Effector memory CD8-positive, alpha-beta T cell (primary cell): Measurements from ENCODE around the gene SRD5A1.

Experiments used
- ATAC-seq: fragments of 150-1000 bp; cut with Tn5 transposase; replicated peaks from 2 replicates; pipeline ENCODE4 v1.10.0; 2021; ENCODE audit warnings: mild to moderate bottlenecking, moderate library complexity
- DNase-seq, 3 experiments: peaks; one replicate each; pipeline ENCODE4 v3.0.0; 2021
- H3K27ac Mint-ChIP-seq, 2 donors: one replicate each; pipeline ENCODE4 v1.8.0; 2022; ENCODE audit warnings: mild to moderate bottlenecking in 2 of 2, mixed read lengths in 2 of 2, moderate library complexity in 2 of 2
- H3K27me3 Mint-ChIP-seq, 2 donors: one replicate each; pipeline ENCODE4 v1.8.0; 2022; ENCODE audit warnings: mixed read lengths in 2 of 2
- H3K36me3 Mint-ChIP-seq: one replicate; pipeline ENCODE4 v1.8.0; 2022; ENCODE audit warnings: mild to moderate bottlenecking, moderate library complexity, mixed read lengths; ENCODE audit not compliant: insufficient read depth
- H3K4me1 Mint-ChIP-seq, 2 donors: one replicate each; pipeline ENCODE4 v1.8.0; 2022; ENCODE audit warnings: low read depth in 2 of 2, mixed read lengths in 2 of 2
- H3K4me3 Mint-ChIP-seq, 2 donors: one replicate each; pipeline ENCODE4 v1.8.0; 2022; ENCODE audit warnings: mild to moderate bottlenecking in 2 of 2, mixed read lengths in 2 of 2, moderate library complexity in 2 of 2
- H3K9me3 Mint-ChIP-seq, 2 donors: one replicate each; pipeline ENCODE4 v1.8.0; 2022; ENCODE audit warnings: mixed read lengths in 2 of 2

The SRD5A1 gene

DNA sequence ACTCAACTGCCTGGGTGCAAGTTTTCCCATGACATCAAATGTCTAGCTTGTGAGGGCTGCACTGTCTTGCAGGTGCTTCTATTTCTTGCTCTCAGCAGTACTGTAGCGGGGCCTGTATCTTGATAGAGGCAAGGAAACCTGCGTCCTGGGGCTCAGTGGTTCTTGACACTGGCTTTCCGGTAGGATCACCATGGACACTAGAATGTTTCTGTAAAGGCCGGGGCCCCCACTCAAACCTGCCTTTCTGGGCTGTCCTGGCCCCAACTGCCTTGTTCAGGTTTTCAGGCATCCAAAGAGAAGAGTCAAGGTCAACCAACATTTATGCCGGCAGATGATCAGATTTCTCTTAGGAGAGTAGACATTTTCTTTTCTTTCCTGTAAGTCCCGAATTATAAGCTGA lies 53.3 kb downstream of the SRD5A1 start:
- peaks cover 3 to 5% of the 10 kb centered on the region in 2 donors for H3K4me1 Mint-ChIP-seq
- no peaks in the 10 kb centered on the region for H3K9me3 Mint-ChIP-seq
- no peak overlapping the region for H3K27ac Mint-ChIP-seq
- peaks cover 4% of the 10 kb centered on the region for H3K36me3 Mint-ChIP-seq
- DNase-seq, result no peak
- no peak for ATAC-seq
- peaks cover 48 to 68% of the 10 kb centered on the region in 2 donors for H3K27me3 Mint-ChIP-seq
- H3K4me3 Mint-ChIP-seq, result no peak overlapping the region

DNA sequence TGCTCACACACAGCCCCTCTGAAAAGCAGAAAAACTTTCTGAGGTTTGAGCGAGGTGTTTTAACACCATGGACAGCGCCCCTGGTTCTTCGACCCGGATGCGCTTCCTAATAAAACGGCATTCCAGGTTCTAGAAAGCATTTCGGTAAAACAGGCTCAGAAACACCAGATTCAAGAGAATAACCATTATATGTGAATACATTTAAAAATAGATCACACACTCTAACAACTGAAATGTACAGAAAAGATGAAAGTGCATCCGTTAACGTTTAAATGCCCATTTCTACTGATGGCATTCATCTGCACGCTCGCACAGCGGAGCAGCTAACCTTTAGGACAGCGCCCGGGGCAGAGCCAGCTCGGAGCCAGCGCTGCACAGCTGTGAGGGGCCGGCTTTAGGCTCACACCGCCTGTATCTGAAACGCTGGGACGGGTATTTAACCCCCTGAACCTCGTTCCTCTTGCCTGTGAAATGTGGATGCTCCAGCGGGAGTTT lies 53.7 kb downstream of the SRD5A1 start:
- Mint-ChIP-seq H3K36me3 (peaks cover 4% of the 10 kb centered on the region), H3K4me1 (peaks cover 3 to 5% of the 10 kb centered on the region in 2 donors), H3K9me3 (no peaks in the 10 kb centered on the region), H3K27ac (no peak overlapping the region), H3K4me3 (no peak overlapping the region), H3K27me3 (peaks cover 44 to 66% of the 10 kb centered on the region in 2 donors)
- ATAC-seq (peak; percentile 61), DNase-seq (no peak)

DNA sequence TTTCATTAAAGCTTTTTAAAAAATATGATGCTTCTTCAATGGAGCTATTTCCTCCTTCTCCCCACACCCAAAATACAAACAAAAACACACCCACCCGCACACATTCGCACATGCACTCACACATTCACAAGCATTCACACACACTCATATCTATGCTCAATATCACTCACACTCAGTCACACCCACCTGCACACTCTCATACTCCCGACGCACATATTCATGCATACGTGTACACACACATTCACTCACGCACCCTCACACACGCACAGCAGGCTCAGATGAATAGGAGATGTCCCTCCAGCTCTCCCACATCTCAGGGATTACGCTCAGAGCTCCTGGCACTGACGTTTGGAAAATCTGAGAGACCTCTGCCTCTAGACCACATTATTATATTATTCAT lies 54.3 kb downstream of the SRD5A1 start:
- Mint-ChIP-seq H3K4me3 (no peak overlapping the region), H3K9me3 (no peaks in the 10 kb centered on the region)

DNA sequence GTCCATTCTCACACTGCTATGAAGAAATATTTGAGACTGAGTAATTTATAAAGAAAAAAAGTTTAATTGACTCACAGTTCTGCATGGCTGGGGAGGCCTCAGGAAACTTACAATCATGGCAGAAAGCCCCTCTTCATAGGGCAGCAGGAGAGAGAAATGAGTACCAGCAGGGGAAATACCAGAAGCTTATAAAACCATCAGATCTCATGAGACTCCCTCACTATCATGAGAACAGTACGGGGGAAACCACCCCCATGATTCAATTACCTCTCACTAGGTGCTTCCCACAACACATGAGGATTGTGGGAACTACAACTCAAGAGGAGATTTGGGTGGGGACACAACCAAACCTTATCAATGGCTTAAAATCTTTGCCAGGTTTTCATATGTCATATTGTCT lies 59.7 kb downstream of the SRD5A1 start:
- no peak overlapping the region for H3K27ac Mint-ChIP-seq
- H3K27me3 Mint-ChIP-seq, result peaks cover 59 to 60% of the 10 kb centered on the region in 2 donors
- H3K9me3 Mint-ChIP-seq, result no peaks in the 10 kb centered on the region
- H3K4me3 Mint-ChIP-seq, result no peak overlapping the region
- no peaks in the 10 kb centered on the region for H3K4me1 Mint-ChIP-seq
- DNase-seq (no peak), ATAC-seq (peak; percentile 27)
- H3K36me3 Mint-ChIP-seq, result peaks cover 4% of the 10 kb centered on the region

More for the DNA sequence above, 54.3 kb downstream of the SRD5A1 start:
- peaks cover 4% of the 10 kb centered on the region for H3K36me3 Mint-ChIP-seq
- H3K4me1 Mint-ChIP-seq, result peaks cover 3 to 5% of the 10 kb centered on the region in 2 donors
- H3K27ac Mint-ChIP-seq, result no peak overlapping the region
- peaks cover 49 to 67% of the 10 kb centered on the region in 2 donors for H3K27me3 Mint-ChIP-seq
- no peak for ATAC-seq
- no peak for DNase-seq

DNA sequence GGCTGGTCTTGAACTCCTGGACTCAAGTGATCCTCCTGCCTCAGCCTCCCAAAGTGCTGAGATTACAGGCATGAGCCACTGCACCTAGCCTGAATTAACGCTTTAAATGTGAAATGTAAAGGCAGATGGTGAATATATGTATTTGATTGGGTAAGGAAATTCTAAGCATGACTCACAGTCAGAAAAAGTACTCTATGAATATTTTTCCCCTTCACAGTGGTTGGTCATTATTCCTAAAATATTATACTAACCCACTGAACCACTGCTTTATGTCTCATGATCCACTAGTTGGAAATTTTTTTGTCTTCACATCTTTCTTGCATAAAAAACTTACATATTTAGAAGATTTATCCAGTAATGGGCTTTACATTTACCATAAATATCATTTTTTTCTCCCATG lies 65.5 kb downstream of the SRD5A1 start:
- H3K36me3 Mint-ChIP-seq, result peaks cover 3% of the 10 kb centered on the region
- no peak overlapping the region for H3K27ac Mint-ChIP-seq
- DNase-seq (no peak), ATAC-seq (no peak)
- H3K9me3 Mint-ChIP-seq, result no peaks in the 10 kb centered on the region
- H3K4me1 Mint-ChIP-seq, result no peaks in the 10 kb centered on the region
- no peak overlapping the region for H3K4me3 Mint-ChIP-seq
- peaks cover 62 to 68% of the 10 kb centered on the region in 2 donors for H3K27me3 Mint-ChIP-seq

DNA sequence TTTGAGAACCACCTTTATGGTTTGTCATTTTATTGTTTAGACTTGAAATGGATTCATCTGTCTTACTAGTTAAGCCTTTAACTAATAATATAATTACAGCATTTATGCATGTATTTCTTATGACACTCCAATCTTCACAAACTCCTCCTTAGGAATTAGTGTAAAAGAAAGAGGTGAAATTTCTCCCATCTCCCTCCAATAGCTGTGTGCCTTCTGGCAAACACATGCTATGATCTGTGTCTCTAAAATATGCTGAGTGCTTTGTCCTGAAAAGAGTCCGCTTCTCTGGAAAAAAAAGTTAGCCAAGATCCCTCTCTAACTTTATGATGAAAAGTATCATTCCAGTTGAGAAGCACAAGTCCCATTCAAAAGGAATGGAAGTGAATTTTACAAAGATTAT lies 66.1 kb downstream of the SRD5A1 start:
- no peak for DNase-seq
- no peak overlapping the region for H3K4me3 Mint-ChIP-seq
- peaks cover 55 to 62% of the 10 kb centered on the region in 2 donors for H3K27me3 Mint-ChIP-seq
- H3K27ac Mint-ChIP-seq, result no peak overlapping the region
- H3K9me3 Mint-ChIP-seq, result no peaks in the 10 kb centered on the region
- H3K4me1 Mint-ChIP-seq, result no peaks in the 10 kb centered on the region
- H3K36me3 Mint-ChIP-seq, result peaks cover 3% of the 10 kb centered on the region
- no peak for ATAC-seq

DNA sequence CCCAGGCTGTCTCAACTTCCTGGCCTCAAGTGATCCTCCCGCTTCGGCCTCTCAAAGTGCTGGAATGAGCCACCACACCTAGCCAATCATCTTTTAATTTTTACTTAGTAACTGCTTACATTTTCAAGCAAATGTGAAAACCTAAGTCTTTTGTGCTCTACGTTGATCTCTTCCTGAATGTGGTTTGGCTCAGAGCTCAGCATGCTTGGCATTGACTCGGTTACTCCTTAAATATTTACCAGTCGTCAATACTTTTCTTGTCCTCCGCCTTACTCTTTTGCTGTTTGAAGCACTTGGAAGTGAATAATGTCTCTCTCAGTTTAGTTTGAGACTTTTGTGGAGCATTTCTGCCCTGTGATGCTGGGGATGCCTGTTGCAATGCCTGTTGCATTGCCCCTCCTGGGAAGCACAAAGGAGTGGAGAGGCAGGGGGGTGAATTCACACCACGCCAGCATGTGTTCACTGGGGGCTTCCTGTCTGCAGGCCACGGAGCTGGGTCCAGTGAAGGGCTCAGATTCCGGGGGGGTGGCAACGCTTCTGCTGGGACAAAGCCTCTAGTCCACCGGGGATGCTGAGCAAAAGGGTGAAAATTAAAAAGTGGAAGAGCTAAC lies 66.9 kb downstream of the SRD5A1 start:
- H3K27me3 Mint-ChIP-seq, result peaks cover 53 to 67% of the 10 kb centered on the region in 2 donors
- no peak overlapping the region for H3K4me3 Mint-ChIP-seq
- no peaks in the 10 kb centered on the region for H3K9me3 Mint-ChIP-seq

DNA sequence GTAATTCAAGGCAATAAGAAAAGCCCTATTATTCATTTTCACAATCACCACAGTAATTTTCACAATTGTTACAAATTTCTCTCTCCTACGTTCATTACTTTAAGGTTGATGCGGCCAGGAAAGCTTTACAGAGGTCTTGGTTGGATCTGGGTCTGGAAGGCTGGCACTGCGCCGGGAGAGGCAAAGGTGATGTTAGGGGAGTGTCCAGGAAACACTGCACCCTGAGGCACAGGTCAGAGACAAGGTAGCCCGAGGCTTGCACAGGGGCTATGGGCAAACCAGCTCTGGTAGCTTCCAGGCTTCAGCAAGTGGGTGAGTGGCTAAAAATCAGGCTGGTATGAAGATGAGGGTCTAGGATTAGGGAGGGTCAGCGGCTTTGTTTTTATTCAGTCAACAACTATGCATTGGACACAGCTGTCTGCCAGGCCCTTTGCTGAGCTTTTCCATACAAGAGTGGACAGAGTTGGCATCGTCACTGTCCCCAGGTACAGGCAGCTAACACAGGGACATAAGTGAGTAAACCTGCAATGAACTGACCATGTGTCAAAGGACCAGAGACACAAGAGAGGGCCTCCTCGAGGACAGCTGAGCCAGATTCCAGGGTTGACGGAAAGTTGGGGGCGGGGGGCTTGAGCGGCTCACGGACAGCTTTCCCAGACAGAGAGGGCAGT lies 67.6 kb downstream of the SRD5A1 start:
- DNase-seq (no peak), ATAC-seq (no peak)
- Mint-ChIP-seq H3K4me3 (no peak overlapping the region), H3K36me3 (peaks cover 3% of the 10 kb centered on the region), H3K9me3 (no peaks in the 10 kb centered on the region), H3K27ac (no peak overlapping the region), H3K4me1 (no peaks in the 10 kb centered on the region), H3K27me3 (peaks cover 49 to 69% of the 10 kb centered on the region in 2 donors)

More for the DNA sequence above, 66.9 kb downstream of the SRD5A1 start:
- no peaks in the 10 kb centered on the region for H3K4me1 Mint-ChIP-seq
- DNase-seq (no peak), ATAC-seq (no peak)
- H3K27ac Mint-ChIP-seq, result no peak overlapping the region
- peaks cover 3% of the 10 kb centered on the region for H3K36me3 Mint-ChIP-seq

DNA sequence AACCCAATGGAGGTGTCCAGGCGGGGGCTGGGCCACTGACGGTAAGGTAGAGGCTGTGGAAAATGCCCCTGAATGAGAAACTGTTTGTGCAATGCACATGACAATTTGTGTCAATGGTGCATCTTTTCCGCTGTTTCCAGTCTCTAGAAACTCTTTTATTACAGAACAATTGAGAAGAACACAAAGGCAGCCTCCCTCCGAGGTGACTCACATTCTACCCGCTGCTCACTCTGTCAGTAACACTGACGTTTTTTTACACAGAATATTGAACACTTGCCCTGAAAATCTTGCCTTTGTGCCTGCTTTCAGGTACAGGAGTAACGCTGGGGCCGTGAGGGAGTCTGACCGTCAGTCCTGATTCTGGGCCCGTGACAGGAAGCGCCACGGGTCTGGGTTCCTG lies 68.3 kb downstream of the SRD5A1 start:
- no peak for DNase-seq
- Mint-ChIP-seq H3K4me1 (no peaks in the 10 kb centered on the region), H3K27ac (no peak overlapping the region), H3K4me3 (no peak overlapping the region), H3K36me3 (peaks cover 3% of the 10 kb centered on the region), H3K9me3 (no peaks in the 10 kb centered on the region), H3K27me3 (peaks cover 42 to 66% of the 10 kb centered on the region in 2 donors)
- no peak for ATAC-seq

DNA sequence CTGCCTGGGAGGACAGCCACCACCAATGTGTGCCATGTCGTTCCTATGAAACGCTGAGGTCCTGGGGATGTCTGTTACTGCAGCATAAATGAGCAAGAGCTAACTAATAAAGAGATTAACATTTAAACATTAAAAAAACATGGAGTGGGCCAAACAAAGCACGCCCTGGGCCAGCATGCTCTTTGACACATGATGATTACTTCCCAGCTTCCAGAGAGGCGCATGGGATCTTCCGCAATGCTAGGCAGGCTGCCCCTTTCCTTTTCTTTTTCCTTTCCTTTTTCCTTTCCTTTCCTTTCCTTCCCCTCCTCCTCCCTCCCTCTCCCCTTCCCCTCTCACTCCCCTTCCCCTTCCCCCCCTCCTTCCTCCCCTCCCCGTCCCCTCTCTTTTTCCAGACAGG lies 69.4 kb downstream of the SRD5A1 start:
- no peak overlapping the region for H3K27ac Mint-ChIP-seq
- ATAC-seq (no peak), DNase-seq (no peak)
- no peaks in the 10 kb centered on the region for H3K4me1 Mint-ChIP-seq
- H3K4me3 Mint-ChIP-seq, result no peak overlapping the region
- peaks cover 3% of the 10 kb centered on the region for H3K36me3 Mint-ChIP-seq
- H3K9me3 Mint-ChIP-seq, result no peaks in the 10 kb centered on the region
- peaks cover 31 to 55% of the 10 kb centered on the region in 2 donors for H3K27me3 Mint-ChIP-seq

DNA sequence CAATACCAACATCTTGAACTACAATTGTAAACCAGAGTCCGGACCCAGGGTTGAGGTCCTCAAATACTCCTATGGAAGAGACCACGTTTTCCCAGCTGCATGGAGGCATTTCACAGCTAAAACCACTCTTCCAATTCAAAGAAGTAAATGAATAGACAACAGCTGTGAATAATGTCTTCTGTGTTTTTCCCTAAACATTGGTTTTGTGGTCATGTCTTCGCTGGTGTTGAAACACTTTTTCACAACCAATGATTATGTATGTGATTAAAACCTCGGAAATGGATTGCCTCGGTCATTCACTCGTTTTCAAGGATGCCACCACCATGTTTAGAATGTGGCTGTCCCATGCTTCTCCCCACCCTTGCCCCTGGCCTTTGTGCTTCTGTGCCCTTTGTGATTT lies 70.6 kb downstream of the SRD5A1 start:
- DNase-seq, result no peak
- ATAC-seq, result no peak
- Mint-ChIP-seq H3K36me3 (no peaks in the 10 kb centered on the region), H3K4me1 (no peaks in the 10 kb centered on the region), H3K4me3 (no peak overlapping the region), H3K27ac (no peak overlapping the region), H3K9me3 (no peaks in the 10 kb centered on the region), H3K27me3 (peaks cover 29 to 48% of the 10 kb centered on the region in 2 donors)

DNA sequence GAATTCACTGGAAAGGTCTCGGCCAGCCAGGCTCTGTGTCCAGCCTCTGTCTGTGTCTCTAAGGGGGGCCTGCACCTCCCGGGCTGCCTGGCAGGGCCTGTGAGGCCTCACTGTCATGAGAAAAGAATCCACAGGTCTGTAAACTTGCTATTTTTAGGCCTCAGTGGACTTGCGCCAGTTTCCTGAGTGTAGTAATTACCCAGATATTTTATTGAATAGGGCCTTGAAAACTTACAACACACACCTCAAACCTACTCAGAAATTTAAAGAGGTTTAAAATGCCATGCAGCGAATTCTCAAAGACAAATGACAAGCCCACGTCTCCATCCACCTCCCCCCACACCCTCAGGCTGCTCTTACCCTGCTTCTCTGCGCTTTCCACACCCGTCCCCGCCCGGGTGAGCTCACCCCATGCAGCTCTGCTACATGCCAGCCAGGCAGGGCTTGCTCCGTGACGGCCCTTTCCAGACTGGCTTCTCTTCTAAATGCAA lies 71.2 kb downstream of the SRD5A1 start:
- H3K27me3 Mint-ChIP-seq, result peaks cover 24 to 42% of the 10 kb centered on the region in 2 donors
- H3K36me3 Mint-ChIP-seq, result no peaks in the 10 kb centered on the region
- H3K27ac Mint-ChIP-seq, result no peak overlapping the region
- DNase-seq, result no peak
- no peak overlapping the region for H3K4me3 Mint-ChIP-seq
- H3K4me1 Mint-ChIP-seq, result no peaks in the 10 kb centered on the region
- ATAC-seq, result no peak
- H3K9me3 Mint-ChIP-seq, result no peaks in the 10 kb centered on the region

DNA sequence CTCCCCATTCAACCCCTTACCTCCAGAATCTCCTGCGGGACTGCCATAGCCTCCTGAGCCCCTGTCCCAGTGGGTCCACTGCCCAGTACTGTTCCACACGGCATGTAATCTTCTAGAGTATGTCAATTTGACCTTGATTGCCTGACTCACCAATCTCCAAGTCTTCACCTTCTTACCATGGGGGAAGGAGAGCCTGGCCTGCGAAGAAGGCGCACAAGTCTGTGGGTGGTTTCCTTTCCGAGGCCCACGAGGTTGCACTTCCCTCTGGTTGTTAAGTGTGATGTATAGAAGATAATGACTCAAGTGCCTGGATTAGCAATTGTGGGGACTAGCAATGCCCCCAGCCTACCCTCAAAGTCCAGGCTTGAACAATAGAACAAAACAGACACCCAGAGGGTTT lies 71.8 kb downstream of the SRD5A1 start:
- H3K4me3 Mint-ChIP-seq, result no peak overlapping the region
- peaks cover 18 to 35% of the 10 kb centered on the region in 2 donors for H3K27me3 Mint-ChIP-seq
- peak overlapping the region in 1 of 2 donors; percentile 18 for H3K27ac Mint-ChIP-seq
- H3K4me1 Mint-ChIP-seq, result no peaks in the 10 kb centered on the region
- ATAC-seq (no peak), DNase-seq (no peak)
- H3K9me3 Mint-ChIP-seq, result no peaks in the 10 kb centered on the region
- no peaks in the 10 kb centered on the region for H3K36me3 Mint-ChIP-seq

DNA sequence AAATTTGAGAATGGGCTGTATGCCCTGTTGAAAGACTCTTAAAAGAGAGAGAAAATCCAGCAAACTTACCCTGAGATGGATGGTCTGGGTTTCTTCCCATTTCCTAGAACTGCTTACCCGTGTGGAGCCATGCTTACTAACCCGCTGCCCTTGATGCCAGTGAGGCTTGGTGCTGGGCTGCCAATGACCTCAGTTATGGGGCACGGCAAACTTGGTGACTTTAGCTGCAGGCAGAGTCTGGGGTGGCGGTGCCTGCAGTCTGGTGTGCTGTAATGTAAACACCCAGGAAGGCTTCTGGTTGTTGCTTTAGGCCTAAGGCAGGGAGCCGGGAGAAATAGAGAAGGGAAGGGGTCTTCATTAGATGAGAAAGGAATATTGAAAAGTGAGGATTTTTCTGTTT lies 72.7 kb downstream of the SRD5A1 start:
- no peak overlapping the region for H3K4me3 Mint-ChIP-seq
- H3K27me3 Mint-ChIP-seq, result peaks cover 9 to 26% of the 10 kb centered on the region in 2 donors
- no peaks in the 10 kb centered on the region for H3K36me3 Mint-ChIP-seq
- ATAC-seq (no peak), DNase-seq (no peak)
- H3K4me1 Mint-ChIP-seq, result no peaks in the 10 kb centered on the region
- H3K9me3 Mint-ChIP-seq, result no peaks in the 10 kb centered on the region
- peak overlapping the region in 1 of 2 donors; percentile 16 for H3K27ac Mint-ChIP-seq
